Pulmonary artery endothelial cell (primary cell): ENCODE results near the gene GFRA3. TPM values are rescaled to one million over a fixed set of nuclear protein-coding genes. Genes with fewer than 3 reads are reported as not detected.
"Not testable (repeated sequence)": the region's sequence is repeated elsewhere in the genome, so short reads cannot be mapped to it uniquely, and the experiment has no call there.

ENCODE experiments used
- DNase-seq: peaks from one replicate; pipeline ENCODE4 v3.0.0-alpha.2; 2011; ENCODE audit warnings: low read depth, low spot score
- total RNA-seq: library from RNA; depleted of rRNA; stranded (reverse); fragments of >200 nt; gene quantifications from 2 replicates; pipeline ENCODE4 v1.2.3, GENCODE V29; 2014

Gene GFRA3, protein sequence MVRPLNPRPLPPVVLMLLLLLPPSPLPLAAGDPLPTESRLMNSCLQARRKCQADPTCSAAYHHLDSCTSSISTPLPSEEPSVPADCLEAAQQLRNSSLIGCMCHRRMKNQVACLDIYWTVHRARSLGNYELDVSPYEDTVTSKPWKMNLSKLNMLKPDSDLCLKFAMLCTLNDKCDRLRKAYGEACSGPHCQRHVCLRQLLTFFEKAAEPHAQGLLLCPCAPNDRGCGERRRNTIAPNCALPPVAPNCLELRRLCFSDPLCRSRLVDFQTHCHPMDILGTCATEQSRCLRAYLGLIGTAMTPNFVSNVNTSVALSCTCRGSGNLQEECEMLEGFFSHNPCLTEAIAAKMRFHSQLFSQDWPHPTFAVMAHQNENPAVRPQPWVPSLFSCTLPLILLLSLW
- total RNA-seq = not detected in 2 replicates

DNA sequence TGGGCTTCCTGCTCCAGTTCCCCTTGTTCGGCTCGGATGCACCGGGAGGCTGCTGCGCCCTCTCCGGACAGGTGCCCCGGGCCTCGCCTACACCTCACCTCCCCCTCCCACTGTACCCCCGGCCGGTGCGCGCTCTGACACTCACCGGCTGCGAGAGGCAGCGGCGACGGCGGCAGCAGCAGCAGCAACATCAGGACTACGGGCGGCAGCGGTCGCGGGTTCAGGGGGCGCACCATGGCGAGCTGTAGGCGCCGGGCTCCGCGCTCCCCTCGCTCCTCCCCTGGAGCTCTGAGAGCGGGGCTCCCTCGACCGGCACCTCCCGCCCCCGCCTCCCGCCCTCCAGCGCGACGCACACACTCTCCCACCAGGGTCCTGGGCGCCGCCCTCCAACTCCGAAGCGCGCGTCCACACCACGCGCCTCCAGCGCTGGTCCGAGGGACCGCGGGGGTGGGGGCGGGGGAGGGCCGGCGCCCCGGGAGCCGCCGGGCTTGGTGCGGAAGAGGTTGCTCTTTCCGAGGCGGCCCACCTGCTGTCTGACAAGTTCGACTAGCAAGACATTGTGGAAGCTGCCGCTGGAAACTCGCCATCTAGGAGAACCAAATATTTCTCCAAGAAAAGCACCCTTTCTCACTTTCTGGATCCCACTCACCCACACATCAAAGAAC, at the start of gene GFRA3:
GFRA3 (minus strand) TSS at position 433 of the 665 bp plus-strand sequence; CDS start at position 236, 197 bp downstream.
- no peak for DNase-seq

DNA sequence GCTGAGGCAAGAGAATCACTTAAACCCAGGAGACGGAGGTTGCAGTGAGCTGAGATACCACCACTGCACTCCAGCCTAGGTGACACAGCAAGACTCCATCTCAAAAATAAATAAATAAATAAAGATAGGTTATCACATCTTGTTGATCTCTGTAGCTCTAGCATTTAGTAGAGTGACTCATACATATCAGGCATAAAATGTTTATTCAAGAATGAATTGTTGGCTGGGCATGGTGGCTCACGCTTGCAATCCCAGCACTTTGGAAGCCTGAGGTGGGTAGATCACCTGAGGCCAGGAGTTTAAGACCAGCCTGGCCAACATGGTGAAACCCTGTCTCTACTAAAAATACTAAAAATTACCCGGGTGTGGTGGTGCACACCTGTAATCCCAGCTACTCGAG, 43.8 kb upstream of the GFRA3 start:
- not testable (repeated sequence) for DNase-seq

DNA sequence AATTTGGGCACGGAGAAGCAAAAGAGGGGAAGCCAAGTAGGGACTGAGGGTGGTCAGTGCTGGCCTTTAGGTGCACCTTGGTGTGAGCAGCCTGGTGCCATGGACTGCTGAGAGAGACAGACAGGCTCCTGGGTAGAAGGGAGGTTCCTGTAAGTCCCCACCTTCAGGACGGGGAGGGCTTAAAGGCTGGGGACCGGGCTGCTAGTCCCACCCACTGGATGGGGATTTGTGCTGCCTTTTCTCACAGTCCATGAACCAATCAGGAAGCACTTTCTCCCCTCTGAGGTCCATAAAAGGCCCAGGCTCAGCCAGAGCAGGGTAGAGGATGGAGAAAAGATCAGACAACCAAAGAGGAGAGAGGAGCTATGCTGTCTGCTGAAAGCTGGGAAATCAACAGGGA, 41.9 kb upstream of the GFRA3 start:
- no peak for DNase-seq

DNA sequence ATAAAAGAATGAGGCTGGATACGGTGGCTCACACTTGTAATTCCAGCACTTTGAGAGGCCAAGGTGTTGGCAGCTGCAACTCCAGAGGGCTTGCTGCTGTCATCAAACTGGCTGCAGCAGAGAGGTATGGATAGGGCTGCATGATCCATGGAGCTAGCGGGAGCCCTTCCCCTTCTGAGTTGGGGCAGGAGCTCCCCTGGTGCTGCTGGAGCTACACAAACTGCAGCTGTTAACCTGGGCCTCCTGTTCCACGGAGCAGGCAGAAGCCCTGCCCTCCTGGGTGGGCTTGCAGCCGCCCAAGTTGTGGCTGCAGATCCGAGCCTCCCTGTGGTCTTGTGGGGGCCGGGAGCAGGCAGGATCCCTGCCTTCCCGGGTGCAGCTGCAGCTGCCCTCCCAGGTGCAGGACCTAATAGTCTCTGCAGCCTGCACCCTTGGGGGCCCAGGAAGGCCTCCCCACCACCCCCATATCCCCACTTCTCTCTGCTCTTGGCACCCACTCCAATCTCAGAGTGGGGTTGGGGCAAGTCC, 41.4 kb upstream of the GFRA3 start:
- no peak for DNase-seq

DNA sequence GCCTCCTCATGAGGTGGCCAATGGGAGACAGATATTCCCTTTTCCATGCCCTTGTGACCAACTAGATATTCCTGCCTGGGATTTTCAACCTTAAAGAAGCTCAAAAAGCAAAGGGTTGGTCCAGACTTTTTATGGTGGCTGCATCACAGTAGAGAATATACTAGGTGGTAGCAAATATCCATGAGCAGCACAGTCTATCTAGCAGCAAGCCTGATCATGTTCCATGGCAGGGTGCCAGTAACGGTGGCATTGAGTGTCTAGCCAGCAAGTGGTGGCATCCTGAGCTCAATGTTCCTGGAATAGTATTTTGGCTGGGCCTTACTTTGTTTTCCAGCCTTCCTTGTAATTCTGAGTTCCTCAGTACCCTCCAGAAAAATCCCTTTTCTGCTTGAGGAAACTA, 31.4 kb upstream of the GFRA3 start:
- DNase-seq = no peak

DNA sequence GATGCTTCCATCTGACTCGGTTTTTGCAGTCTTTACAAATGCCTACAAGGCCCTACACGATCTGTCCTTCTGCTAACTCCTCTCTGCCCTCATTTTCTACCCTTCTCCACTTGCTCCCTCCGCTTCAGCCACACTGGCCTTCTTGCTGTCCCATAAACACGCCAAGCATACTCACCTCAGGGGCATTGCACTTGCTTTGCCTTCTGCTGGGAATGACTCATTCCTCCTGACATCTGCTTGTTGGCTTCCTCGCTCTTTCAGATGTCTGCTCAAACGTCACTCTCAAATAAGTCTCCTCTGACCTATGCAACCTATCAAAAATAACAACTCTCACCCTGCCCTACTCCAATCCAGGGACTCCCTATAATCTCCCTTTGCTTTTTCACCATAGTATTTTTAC, 29.0 kb upstream of the GFRA3 start:
- DNase-seq = no peak

DNA sequence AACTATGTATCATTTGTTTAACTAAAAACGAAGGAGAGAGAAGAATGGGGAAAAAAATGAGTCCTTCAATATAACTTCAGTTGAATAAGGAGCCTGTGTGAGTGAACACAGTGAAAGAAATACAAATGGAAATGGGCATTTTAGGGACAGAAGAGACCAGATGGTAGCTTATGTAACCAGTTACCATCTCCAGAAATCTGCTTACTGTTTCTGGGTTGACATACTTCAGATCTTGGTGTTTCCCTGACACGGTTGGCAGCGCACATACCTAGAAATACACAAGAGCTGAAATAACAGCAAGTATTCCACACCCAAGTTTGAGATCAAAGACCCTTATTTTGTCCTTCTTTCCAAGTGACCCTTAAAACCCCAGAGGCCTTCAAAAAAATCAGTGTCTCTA, 14.9 kb upstream of the GFRA3 start:
- DNase-seq = no peak

DNA sequence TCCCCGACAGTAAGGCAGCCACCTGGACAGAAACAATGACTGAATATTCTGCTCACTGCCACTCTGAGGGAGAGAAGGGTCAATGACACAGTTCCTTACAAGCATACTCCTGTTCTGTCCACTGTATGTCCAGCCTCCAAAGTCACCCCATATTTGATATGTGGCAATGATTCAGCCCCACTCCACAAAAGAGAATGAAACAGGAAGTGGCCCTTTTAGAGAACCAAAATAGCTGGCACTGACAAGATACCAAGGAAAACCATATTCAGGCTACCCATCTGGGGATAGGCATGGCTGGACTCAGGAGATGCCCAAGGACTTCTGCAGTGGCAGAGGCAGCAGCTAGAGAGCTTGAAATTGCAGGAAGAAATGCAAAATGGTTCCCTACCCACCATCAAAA, 12.8 kb upstream of the GFRA3 start:
- DNase-seq = no peak

DNA sequence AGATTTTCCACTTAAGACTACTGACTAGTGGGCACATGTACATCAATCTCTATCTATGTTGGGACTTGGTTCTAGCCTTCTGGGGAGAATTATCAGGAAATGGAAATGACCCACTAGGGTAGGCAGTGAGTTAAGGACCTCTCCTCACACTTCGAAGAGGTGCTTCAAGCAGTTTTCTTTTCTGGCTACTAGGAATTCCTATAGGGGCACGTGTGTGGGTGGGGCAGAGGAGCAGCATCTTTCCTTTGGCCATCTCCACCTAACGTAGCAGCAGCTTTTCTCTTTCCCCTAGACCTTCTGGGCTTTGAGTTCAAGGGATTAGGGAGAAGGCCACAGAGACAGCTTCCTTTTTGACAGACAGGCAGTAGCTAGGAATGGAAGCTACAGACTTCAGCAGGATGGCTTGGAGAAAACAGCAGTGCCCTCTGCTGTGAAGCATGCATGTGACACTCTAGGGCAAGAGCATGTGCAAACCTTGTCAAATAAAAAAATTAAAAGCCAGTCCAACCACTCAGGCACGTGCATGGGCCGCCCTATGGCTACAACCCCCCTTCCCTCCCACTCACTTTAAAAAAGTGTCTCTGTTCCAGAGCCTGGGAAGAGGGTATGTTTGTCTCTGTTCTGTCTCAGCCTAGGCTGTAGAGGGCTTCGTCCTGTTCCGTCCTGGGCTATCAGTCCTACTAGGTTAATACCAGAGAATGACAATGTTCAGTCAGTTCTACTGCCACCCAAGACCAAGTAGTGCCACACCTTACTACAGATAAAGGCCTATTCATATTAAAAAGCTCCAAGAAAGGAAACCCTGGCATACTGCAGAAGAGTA, 8.7 kb upstream of the GFRA3 start:
- peak; percentile 5 for DNase-seq

DNA sequence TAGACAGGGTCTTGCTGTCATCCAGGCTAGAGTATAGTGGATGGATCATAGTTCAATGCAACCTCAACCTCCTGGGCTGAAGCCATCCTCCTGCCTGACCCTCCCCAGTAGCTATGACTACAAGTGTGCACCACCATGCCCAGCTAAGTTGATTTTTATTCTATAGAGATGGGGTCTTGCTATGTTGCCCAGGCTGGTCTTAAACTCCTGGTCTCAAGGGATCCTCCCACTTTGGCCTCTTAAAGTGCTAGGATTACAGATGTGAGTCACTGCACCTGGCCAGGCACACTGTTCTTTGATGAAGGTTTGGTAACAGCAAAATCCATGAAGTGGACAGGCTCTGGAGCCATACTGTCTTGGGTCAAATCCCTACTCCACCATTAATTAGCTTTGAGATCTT, 6.5 kb upstream of the GFRA3 start:
- DNase-seq = no peak

DNA sequence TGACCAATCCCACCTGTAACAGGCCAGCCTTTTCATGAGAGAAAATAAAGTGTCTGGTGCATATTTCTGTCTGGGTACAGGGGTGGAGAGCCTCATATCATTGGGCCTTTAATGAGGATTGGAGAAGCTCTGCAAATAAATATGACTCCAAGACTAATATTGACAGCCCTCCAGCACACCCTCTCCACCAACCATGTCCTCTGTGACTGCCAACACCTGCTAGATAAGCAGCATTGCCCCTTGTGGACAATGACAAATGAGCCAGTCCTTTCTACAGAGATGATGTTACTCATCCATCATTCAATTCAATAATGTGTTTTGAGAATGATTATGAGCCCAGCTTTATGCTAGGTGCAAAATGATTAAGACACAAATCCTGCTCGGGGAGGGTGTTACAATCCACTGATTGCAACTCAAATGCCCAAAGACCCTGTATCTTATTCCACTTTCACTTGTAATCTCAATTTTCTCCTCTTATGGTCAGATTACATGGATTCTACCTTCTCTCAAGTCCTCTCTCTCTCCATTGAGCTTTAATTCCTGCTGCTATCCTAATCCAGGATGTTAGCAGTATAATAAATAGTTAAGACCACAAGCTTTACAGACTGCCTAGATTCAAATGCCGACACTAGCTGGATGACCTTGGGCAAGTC, 2.1 kb upstream of the GFRA3 start:
- no peak for DNase-seq

DNA sequence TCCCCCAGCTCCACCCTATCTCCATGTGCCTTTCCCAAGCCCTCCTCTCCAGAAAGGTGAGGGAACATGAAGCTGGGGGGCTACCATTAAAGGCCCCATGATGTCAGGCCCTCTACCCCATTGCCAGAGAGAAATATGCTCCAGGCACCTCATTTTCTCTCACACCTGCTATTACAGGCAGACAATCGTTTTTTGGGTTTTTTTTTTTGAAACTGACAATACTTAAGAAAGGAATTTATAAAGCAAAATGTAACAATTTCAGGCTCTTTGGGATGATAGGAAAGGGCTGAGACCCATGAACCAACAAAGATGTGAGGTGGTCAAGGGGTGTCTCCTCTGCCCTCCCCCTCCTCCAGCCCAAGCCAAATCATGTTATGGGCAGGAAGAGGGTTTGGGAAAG, 1.5 kb upstream of the GFRA3 start:
- no peak for DNase-seq

DNA sequence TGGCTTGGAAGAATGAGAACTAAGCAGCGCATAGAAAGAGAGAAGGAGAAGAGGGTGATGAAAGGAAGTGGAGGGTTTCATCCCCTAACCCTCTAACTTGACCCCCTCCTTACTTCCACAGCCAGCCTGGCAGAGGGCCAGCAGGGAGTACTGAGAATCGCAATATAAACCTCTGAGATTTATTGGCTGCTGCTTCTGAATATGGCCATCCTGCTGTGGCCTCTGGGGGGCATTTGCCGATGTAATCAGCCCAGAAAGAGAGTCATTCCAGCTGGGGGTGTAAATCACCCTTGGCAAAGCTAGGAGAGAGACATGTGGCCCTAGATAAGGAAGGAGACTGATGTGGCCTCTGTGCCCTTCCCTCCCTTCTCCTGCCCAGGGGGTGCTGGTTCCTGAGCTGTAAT, 960 bp upstream of the GFRA3 start:
- DNase-seq = no peak

DNA sequence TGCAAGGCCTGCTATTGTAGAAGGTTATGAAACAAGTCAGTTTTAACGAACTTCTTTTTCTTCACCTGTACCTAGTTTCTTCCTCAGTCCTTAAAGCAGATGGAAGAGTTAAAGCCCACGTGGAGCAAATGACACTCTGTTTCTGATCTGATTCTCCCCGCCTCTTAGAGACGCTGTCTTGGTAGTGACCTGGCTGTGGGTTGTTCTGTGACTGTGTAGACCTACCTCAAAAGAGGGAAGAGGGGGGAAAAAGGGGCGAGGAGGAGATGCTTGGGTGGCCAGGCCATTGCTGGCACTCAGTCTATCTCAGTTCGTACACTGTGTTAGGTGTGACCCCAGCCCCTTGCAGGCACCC, 610 bp downstream of the GFRA3 start:
- DNase-seq = no peak

DNA sequence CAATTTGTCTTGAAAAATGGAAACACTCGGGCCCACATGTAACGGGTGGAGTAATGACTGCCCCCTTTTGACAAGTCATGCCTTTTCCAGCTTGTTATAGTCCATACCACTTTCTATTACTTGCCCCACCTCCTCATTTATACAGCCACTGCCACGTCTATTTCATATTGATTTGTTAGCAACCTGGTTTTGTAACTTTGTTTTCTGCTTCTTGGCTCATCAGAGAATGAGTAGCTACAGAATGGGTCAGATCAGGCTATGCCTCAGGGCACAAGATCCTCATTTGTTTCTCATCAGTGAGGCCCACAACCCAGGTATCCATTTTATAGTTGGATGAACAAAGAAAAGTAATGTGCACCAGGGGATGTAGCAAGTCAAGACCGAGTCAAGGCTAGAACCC, 1.7 kb downstream of the GFRA3 start:
- DNase-seq = no peak

DNA sequence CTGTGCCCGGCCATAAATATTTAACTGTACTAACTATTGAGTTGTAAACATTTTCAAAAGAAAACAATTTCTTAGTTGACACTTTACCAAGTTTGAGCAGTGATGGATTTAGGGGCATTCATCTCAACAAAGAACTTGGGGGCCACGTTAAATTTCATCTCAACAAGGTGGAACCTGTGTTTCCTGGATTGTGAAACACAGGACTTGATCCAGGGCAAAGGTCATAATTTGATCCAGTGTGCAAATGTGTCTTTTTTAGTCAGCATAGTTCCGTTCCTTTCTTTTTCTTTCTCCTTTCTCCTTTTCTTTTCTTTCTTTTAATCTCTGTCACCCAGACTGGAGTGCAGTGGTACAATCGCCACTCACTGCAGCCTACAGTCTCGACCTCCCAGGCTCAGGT, 3.1 kb downstream of the GFRA3 start:
- no peak for DNase-seq

DNA sequence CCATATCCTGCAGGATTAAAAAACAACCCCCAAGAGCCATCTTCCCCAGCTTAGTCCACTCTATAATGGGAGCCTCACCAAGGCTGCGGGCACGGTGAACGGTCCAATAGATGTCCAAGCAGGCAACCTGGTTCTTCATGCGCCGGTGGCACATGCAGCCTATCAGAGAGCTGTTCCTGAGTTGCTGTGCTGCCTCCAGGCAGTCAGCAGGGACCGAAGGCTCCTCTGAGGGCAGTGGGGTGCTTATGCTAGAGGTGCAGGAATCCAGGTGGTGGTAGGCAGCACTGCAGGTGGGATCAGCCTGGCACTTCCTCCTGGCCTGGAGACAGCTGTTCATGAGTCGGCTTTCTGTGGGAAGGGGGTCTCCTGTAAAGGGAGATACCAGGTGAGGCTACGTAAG, 10.2 kb downstream of the GFRA3 start:
- no peak for DNase-seq

DNA sequence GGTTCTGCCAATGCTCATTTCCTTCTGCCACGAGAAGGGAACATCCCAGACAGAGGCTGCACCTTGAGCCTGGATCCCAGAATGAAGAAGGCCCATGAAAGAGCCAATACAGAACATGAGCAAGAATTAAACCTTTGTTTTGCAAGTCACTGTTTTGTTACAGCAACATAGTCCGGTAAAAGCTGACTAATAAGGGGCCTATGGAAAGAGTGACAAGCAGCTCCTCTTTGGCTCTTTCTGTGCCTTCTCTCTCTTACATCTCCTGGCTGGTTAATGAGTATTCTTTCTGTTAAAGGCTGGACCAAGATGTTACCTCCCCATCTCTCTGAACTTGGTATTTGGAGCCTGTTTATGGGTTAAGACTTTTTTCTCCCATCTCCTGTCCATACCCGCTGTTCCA, 10.8 kb downstream of the GFRA3 start:
- DNase-seq = no peak

DNA sequence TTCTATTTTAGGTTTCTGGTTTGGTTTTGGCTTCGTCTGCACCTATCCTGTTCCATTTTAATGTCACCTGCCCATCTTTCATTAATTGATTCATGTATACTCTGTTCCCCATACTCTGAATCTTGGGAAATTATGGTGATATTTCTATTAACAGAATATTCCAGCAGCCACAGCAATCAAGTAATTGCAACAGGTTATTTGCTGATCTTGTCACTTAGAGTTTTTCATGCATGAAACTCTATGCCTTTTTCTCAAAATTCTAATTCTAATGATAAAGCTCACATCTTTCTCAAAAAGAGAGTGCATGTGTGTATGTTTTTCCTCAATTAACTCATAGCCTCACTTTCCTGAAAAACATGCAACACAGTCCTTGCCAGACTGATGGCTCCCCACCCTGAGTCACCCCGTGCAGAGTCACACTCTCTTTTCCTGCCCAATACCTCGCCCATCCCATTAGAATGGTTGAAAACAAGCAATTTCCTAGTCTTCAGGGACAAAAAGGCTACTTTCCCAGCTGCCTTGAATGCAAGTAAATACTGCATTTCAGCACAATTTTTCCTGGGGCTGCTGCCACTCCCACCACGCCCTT, 15.6 kb downstream of the GFRA3 start:
- DNase-seq = no peak

DNA sequence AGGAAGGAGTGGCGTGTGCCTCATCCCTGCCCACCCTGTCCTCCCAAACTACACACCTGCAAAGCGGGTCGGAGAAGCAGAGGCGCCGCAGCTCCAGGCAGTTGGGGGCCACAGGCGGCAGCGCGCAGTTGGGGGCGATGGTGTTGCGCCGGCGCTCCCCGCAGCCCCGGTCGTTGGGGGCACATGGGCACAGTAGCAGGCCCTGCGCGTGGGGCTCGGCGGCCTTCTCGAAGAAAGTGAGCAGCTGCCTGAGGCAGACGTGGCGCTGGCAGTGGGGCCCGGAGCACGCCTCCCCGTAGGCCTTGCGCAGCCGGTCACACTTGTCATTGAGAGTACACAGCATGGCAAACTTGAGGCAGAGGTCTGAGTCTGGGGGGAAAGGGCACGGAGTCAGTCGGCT, 16.8 kb downstream of the GFRA3 start:
- DNase-seq = no peak

DNA sequence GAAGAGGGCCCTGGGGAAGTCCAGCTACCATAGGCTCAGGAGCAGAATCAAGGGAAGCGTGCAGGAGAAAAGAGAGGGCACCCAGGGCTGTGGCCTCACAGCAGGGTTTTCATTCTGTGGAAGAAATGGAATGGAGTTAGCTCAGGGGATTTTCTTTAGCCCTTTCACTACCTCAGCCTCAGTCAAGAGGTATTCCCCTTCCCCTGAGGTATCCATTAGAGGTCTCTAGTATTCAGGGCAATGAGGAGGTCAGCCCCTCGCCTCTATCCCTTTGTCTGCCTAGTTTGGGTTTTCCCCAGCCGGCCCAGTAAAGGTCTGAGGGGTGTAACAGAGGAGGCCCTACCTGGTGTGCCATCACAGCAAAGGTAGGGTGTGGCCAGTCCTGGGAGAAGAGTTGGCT, 21.5 kb downstream of the GFRA3 start:
- DNase-seq = no peak
